ENCODE data around the gene AP5M1. TPM values are rescaled to one million over a fixed set of nuclear protein-coding genes. Genes with fewer than 3 reads are reported as not detected.

Gene AP5M1
- total RNA-seq, 1 donor from 2014 or later: 79.1 TPM

DNA sequence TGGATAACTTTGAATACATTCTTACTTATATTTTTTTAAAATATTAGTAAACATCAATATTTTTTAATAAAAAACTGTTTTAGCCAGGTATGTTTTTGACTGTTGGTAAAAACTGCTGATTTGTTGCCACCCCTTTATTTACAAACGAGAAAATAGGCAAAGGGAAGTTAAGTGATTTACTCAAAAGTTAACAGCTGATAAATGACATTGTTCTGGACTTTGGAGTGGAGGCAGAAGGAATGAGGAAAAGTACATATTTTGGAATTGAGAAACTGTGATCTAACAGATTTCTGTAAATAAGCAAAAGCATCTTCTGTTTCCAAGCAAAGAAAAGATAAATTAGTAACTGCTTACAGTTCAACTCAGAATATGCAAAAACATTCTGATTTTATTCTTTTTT is 4.5 kb downstream of the AP5M1 start:
- no peak overlapping the region for H3K27ac Mint-ChIP-seq

DNA sequence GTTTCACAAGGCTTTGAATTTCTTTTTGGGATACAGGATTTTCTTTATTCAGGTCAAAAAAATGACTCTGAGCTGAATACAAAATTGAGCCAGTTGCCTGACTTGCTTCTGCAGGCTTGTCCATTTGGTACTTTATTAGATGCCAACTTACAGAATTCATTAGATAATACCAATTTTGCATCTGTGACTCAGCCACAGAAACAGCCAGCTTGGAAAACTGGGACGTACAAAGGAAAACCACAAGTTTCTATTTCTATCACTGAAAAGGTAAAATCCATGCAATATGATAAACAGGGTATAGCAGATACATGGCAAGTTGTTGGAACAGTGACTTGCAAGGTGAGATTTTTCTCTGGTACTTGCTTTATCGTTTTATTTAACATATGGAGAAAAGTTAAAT is 5.8 kb downstream of the AP5M1 start:
- peaks cover 19% of the 10 kb centered on the region for H3K36me3 Mint-ChIP-seq
- Histone ChIP-seq H4K20me1 (ENCODE audit: low read depth) (peaks cover 9% of the 10 kb centered on the region), H3F3A (ENCODE audit: low read depth) (peaks cover 8% of the 10 kb centered on the region), H2AFZ (replicated peaks) (no peak overlapping the region), H3K79me2 (ENCODE audit: low read depth) (peaks cover 87% of the 10 kb centered on the region), H3K36me3 (peaks cover 18% of the 10 kb centered on the region), H3K27ac (no peak overlapping the region), H3K4me3 (no peak overlapping the region), H3K9ac (no peak overlapping the region), H3K9me3 (ENCODE audit: low read depth) (no peaks in the 10 kb centered on the region), H3K4me2 (no peak overlapping the region), H3K27me3 (no peaks in the 10 kb centered on the region), H3K4me1 (peaks cover 14% of the 10 kb centered on the region)
- DNase-seq (ENCODE audit: low spot score): no peak
- TF ChIP-seq EZH2phosphoT487 (IDR thresholded peaks at IDR 0.05) (no peak), EZH2 (IDR thresholded peaks at IDR 0.05) (no peak)
- TF ChIP-seq, protein P1, sequence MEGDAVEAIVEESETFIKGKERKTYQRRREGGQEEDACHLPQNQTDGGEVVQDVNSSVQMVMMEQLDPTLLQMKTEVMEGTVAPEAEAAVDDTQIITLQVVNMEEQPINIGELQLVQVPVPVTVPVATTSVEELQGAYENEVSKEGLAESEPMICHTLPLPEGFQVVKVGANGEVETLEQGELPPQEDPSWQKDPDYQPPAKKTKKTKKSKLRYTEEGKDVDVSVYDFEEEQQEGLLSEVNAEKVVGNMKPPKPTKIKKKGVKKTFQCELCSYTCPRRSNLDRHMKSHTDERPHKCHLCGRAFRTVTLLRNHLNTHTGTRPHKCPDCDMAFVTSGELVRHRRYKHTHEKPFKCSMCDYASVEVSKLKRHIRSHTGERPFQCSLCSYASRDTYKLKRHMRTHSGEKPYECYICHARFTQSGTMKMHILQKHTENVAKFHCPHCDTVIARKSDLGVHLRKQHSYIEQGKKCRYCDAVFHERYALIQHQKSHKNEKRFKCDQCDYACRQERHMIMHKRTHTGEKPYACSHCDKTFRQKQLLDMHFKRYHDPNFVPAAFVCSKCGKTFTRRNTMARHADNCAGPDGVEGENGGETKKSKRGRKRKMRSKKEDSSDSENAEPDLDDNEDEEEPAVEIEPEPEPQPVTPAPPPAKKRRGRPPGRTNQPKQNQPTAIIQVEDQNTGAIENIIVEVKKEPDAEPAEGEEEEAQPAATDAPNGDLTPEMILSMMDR (IDR thresholded peaks at IDR 0.05): no peak
- H3K27me3 Mint-ChIP-seq (ENCODE audit: insufficient read depth, low read depth): no peaks in the 10 kb centered on the region
- H3K9me3 Mint-ChIP-seq: no peaks in the 10 kb centered on the region
- peaks cover 18% of the 10 kb centered on the region for H3K4me1 Mint-ChIP-seq
- H3K4me3 Mint-ChIP-seq: no peak overlapping the region
- no peak overlapping the region for H3K27ac Mint-ChIP-seq

More for the DNA sequence above, 4.5 kb downstream of the AP5M1 start:
- H3K79me2 ChIP-seq (ENCODE audit: low read depth): peaks cover 96% of the 10 kb centered on the region
- H3K9me3 Mint-ChIP-seq: no peaks in the 10 kb centered on the region
- peaks cover 14% of the 10 kb centered on the region for H3K36me3 Mint-ChIP-seq
- peaks cover 18% of the 10 kb centered on the region for H3K4me1 Mint-ChIP-seq
- H3K27me3 ChIP-seq: no peaks in the 10 kb centered on the region
- TF ChIP-seq EZH2 (IDR thresholded peaks at IDR 0.05): no peak
- no peak for TF ChIP-seq EZH2phosphoT487 (IDR thresholded peaks at IDR 0.05)
- TF ChIP-seq, protein P1 (IDR thresholded peaks at IDR 0.05): no peak
- no peak overlapping the region for H3K27ac ChIP-seq
- H3K36me3 ChIP-seq: peaks cover 18% of the 10 kb centered on the region
- H3K4me3 ChIP-seq: no peak overlapping the region
- no peak overlapping the region for H3K4me3 Mint-ChIP-seq
- peaks cover 14% of the 10 kb centered on the region for H3K4me1 ChIP-seq
- H3K4me2 ChIP-seq: no peak overlapping the region
- H3K27me3 Mint-ChIP-seq (ENCODE audit: insufficient read depth, low read depth): no peaks in the 10 kb centered on the region
- peaks cover 20% of the 10 kb centered on the region for H3F3A ChIP-seq (ENCODE audit: low read depth)
- no peaks in the 10 kb centered on the region for H3K9me3 ChIP-seq (ENCODE audit: low read depth)
- peaks cover 6% of the 10 kb centered on the region for H4K20me1 ChIP-seq (ENCODE audit: low read depth)
- H2AFZ ChIP-seq (replicated peaks): no peak overlapping the region
- no peak overlapping the region for H3K9ac ChIP-seq
- DNase-seq (ENCODE audit: low spot score): no peak

DNA sequence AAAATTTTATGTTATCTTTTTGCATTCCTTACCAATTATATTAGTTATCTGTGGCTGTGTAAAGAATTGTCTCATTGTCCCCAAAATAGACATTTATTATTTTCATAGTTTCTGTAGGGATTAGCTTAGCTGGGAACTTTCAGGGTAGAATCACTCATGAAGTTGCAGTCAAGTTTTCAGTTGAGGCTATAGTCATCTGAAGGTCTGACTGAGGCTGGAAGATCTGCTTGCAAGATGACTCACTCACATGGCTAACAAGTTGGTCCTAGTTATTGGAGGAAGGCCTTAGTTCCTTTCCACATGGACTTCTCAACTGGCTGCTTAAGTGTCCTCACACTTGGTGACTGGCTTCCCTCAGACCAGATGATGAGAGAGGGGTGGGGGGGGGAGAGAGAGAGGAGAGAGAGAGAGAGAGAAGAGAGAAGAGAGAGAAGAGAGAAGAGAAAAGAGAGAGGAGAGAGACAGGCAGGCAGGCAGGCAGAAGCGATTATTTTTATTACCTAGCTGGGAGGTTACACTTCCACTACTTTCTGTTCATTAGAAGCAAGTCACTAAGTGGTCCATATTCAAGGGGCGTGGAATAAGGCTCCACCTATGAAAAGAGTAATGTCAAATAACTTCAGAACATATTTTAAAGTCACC is 6.4 kb downstream of the AP5M1 start:
- Mint-ChIP-seq H3K36me3 (peaks cover 23% of the 10 kb centered on the region), H3K4me3 (no peak overlapping the region), H3K9me3 (no peaks in the 10 kb centered on the region), H3K27ac (no peak overlapping the region), H3K27me3 (ENCODE audit: insufficient read depth, low read depth) (no peaks in the 10 kb centered on the region), H3K4me1 (peaks cover 17% of the 10 kb centered on the region)
- H3F3A ChIP-seq (ENCODE audit: low read depth): peaks cover 7% of the 10 kb centered on the region
- H2AFZ ChIP-seq (replicated peaks): no peak overlapping the region
- TF ChIP-seq EZH2 (IDR thresholded peaks at IDR 0.05): no peak
- TF ChIP-seq, protein P1 (IDR thresholded peaks at IDR 0.05): no peak
- TF ChIP-seq EZH2phosphoT487 (IDR thresholded peaks at IDR 0.05): no peak
- DNase-seq (ENCODE audit: low spot score): no peak
- H3K36me3 ChIP-seq: peaks cover 18% of the 10 kb centered on the region
- H3K79me2 ChIP-seq (ENCODE audit: low read depth): peaks cover 81% of the 10 kb centered on the region
- no peak overlapping the region for H3K4me2 ChIP-seq
- no peak overlapping the region for H3K9ac ChIP-seq
- no peaks in the 10 kb centered on the region for H3K27me3 ChIP-seq
- H4K20me1 ChIP-seq (ENCODE audit: low read depth): peaks cover 12% of the 10 kb centered on the region
- H3K27ac ChIP-seq: no peak overlapping the region
- H3K4me3 ChIP-seq: no peak overlapping the region
- peaks cover 12% of the 10 kb centered on the region for H3K4me1 ChIP-seq
- H3K9me3 ChIP-seq (ENCODE audit: low read depth): no peaks in the 10 kb centered on the region

Data from neural progenitor cell (in vitro differentiated cells).